Osteoblast (primary cell): ENCODE measurements around the gene HSCB. TPM values are rescaled to one million over a fixed set of nuclear protein-coding genes. Genes with fewer than 3 reads are reported as not detected.
"Not testable (repeated sequence)": the region's sequence is repeated elsewhere in the genome, so short reads cannot be mapped to it uniquely, and the experiment has no call there.

Experiments used
- DNase-seq: peaks from one replicate; pipeline ENCODE4 v3.0.0; 2011; ENCODE audit warnings: low spot score, mixed read lengths; ENCODE audit not compliant: insufficient read length; ENCODE audit errors: missing footprints
- H2AFZ ChIP-seq: 2 replicates; pipeline ENCODE4 v1.6.0; 2011; ENCODE audit warnings: mild to moderate bottlenecking, low read length
- H3K27ac ChIP-seq: 2 replicates; pipeline ENCODE4 v1.5.1; 2011; ENCODE audit warnings: mild to moderate bottlenecking, low read depth, low read length, moderate library complexity
- H3K27me3 ChIP-seq: 2 replicates; pipeline ENCODE4 v1.6.0; 2012; ENCODE audit warnings: mild to moderate bottlenecking, control low read depth, inconsistent platforms, low read length, moderate library complexity; ENCODE audit not compliant: insufficient read depth
- H3K36me3 ChIP-seq: 2 replicates; pipeline ENCODE4 v1.5.1; 2011; ENCODE audit warnings: mild to moderate bottlenecking, low read length, control low read depth, moderate library complexity; ENCODE audit not compliant: insufficient read depth
- H3K4me1 ChIP-seq: 2 replicates; pipeline ENCODE4 v1.5.1; 2011; ENCODE audit warnings: mild to moderate bottlenecking, low read length, control low read depth, moderate library complexity; ENCODE audit not compliant: insufficient read depth
- H3K4me2 ChIP-seq: 2 replicates; pipeline ENCODE4 v1.6.0; 2011; ENCODE audit warnings: mild to moderate bottlenecking, low read length; ENCODE audit not compliant: insufficient read depth
- H3K4me3 ChIP-seq: fragments of 200-600 bp; sonication (generic); 3 replicates; pipeline ENCODE4 v1.5.1; 2012; ENCODE audit warnings: mild to moderate bottlenecking, low read length, inconsistent platforms; ENCODE audit not compliant: insufficient read depth
- H3K79me2 ChIP-seq: 2 replicates; pipeline ENCODE4 v1.6.0; 2012; ENCODE audit warnings: mild to moderate bottlenecking, low read length, control low read depth, inconsistent platforms; ENCODE audit not compliant: insufficient read depth
- H3K9me3 ChIP-seq: 2 replicates; pipeline ENCODE4 v1.5.1; 2011; ENCODE audit warnings: low read depth, low read length, control low read depth
- H4K20me1 ChIP-seq: 2 replicates; pipeline ENCODE4 v1.6.0; 2012; ENCODE audit warnings: mild to moderate bottlenecking, low read length, control low read depth; ENCODE audit not compliant: insufficient read depth
- total RNA-seq: library from RNA; depleted of rRNA; stranded (reverse); fragments of >200 nt; gene quantifications from 2 replicates; pipeline ENCODE4 v1.2.3, GENCODE V29; 2012
- TF ChIP-seq, protein P1 (sequence below): IDR thresholded peaks from 2 replicates; pipeline ENCODE4 v1.5.1; 2011; ENCODE audit warnings: mild to moderate bottlenecking, low read depth, low read length, moderate library complexity; ENCODE audit errors: extremely low read depth

HSCB gene
- total RNA-seq, 1 donor = 13.0 TPM

DNA sequence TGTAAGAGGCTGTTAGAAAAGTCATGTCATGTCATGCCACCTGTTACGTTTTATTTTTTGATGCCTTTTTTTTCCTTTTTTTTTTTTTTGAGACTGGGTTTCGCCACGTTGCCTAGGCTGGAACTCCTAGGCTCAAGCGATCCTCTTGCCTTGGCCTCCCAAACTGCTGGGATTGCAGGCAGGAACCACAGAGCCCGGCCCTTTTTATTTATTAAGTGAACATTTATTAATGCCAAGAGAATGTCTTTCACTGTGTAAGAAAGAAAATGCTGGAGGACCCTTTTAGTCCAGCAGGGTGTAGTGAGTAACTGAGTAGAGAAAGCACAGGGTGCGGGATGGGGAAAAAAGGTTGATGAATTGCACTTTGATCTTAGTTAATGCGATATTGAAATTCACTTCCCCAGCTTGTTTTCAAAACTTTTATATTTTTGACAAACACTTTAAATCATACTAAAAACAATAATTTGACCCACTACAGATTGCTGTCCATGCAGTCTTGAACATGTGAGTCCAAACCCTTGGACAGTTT lies 60.8 kb downstream of the HSCB start:
- Histone ChIP-seq H3K9me3 (no peaks in the 10 kb centered on the region), H3K4me2 (peak overlapping the region; percentile 74), H3K4me1 (peaks cover 17% of the 10 kb centered on the region), H4K20me1 (peaks cover 11% of the 10 kb centered on the region), H3K79me2 (peaks cover 37% of the 10 kb centered on the region), H2AFZ (no peak overlapping the region), H3K36me3 (peaks cover 10% of the 10 kb centered on the region), H3K27me3 (no peaks in the 10 kb centered on the region), H3K27ac (no peak overlapping the region), H3K4me3 (no peak overlapping the region)
- TF ChIP-seq, protein P1, sequence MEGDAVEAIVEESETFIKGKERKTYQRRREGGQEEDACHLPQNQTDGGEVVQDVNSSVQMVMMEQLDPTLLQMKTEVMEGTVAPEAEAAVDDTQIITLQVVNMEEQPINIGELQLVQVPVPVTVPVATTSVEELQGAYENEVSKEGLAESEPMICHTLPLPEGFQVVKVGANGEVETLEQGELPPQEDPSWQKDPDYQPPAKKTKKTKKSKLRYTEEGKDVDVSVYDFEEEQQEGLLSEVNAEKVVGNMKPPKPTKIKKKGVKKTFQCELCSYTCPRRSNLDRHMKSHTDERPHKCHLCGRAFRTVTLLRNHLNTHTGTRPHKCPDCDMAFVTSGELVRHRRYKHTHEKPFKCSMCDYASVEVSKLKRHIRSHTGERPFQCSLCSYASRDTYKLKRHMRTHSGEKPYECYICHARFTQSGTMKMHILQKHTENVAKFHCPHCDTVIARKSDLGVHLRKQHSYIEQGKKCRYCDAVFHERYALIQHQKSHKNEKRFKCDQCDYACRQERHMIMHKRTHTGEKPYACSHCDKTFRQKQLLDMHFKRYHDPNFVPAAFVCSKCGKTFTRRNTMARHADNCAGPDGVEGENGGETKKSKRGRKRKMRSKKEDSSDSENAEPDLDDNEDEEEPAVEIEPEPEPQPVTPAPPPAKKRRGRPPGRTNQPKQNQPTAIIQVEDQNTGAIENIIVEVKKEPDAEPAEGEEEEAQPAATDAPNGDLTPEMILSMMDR = no peak
- DNase-seq = no peak

DNA sequence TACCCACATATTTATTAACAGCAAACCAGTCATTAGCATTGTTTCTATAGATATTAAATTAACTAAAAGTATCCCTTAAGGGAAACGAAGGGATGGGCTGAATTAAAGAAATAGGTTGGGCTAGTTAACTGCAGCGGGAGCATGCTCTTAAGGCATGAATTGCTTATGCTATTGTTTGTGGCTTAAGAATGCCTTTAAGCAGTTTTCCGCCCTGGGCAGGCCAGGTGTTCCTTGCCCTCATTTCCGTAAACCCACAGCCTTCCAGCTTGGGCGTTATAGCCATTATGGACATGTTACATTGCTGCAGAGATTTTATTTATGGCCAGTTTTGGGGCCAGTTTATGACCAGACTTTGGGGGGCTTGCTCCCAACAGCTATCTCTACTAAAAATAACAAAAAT lies 63.6 kb downstream of the HSCB start:
- not testable (repeated sequence) for H3K4me3 ChIP-seq, H3K9me3 ChIP-seq, H3K27me3 ChIP-seq, H3K36me3 ChIP-seq, H3K4me2 ChIP-seq, DNase-seq, H3K27ac ChIP-seq, H4K20me1 ChIP-seq, H3K4me1 ChIP-seq, H2AFZ ChIP-seq
- peaks cover 13% of the 10 kb centered on the region for H3K79me2 ChIP-seq

Other genes with a start within 250 kb of the HSCB start
- 40.4 and 48.1 TPM in 2 replicates for gene TTC28, start 62.2 kb upstream of the HSCB start, total RNA-seq
- 10.0 and 13.4 TPM in 2 replicates for gene CHEK2, start 219 bp upstream of the HSCB start, total RNA-seq
- 25.9 and 28.6 TPM in 2 replicates for gene CCDC117, start 30.7 kb downstream of the HSCB start, total RNA-seq
- gene XBP1, start 58.5 kb downstream of the HSCB start, total RNA-seq = 199 and 219 TPM in 2 replicates
- gene ZNRF3, start 141.5 kb downstream of the HSCB start, total RNA-seq = 4.7 and 6.9 TPM in 2 replicates